Tibial artery (tissue), 4 donors: ENCODE data around the gene CPO.

Experiments
- DNase-seq, 2 donors: peaks; one replicate each; pipeline ENCODE4 v3.0.0-alpha.2; 2019
- H3K27ac ChIP-seq, 2 donors: fragments of 200-600 bp; sonication (generic) in 1 of 2; 1 replicate in 1 of 2; 2 replicates in 1 of 2; pipeline ENCODE4 v1.5.1; 2018 to 2019; ENCODE audit warnings: mild to moderate bottlenecking in 1 of 2
- H3K27me3 ChIP-seq, 2 donors: fragments of 200-600 bp; sonication (generic) in 1 of 2; one replicate each; pipeline versions ENCODE4 v1.5.1 to v1.6.0; 2016 to 2019
- H3K36me3 ChIP-seq, 3 donors: fragments of 200-600 bp; sonication (generic) in 2 of 3; one replicate each; pipeline ENCODE4 v1.5.1; 2016 to 2019; ENCODE audit warnings: mild to moderate bottlenecking in 2 of 3
- H3K4me1 ChIP-seq, 4 donors: fragments of 200-600 bp; sonication (generic) in 2 of 4; 1 replicate in 3 of 4; 2 replicates in 1 of 4; pipeline ENCODE4 v1.5.1; 2016 to 2019
- H3K4me3 ChIP-seq, 2 donors: fragments of 200-600 bp; sonication (generic) in 1 of 2; 1 replicate in 1 of 2; 2 replicates in 1 of 2; pipeline ENCODE4 v1.5.1; 2018 to 2019; ENCODE audit warnings: mild to moderate bottlenecking in 2 of 2
- H3K9me3 ChIP-seq, 3 donors: fragments of 200-600 bp; sonication (generic) in 1 of 3; one replicate each; pipeline ENCODE4 v1.5.1; 2016 to 2019
- intact Hi-C: fragments of 100-400 bp; cut with DNase I; formaldehyde crosslinking; loops from one replicate; pipeline ENCODE4 v1.15.0; 2023; ENCODE audit warnings: low total_unique reads
- TF ChIP-seq, protein P1 (sequence below), 2 experiments: fragments of 200-600 bp in 1 of 2; fragments of 450-650 bp in 1 of 2; IDR thresholded peaks; one replicate each; pipeline ENCODE4 v1.5.1; 2017 to 2019; ENCODE audit warnings: antibody characterized with exemption in 2 of 2, mild to moderate bottlenecking in 1 of 2, moderate library complexity in 1 of 2

Gene CPO

DNA sequence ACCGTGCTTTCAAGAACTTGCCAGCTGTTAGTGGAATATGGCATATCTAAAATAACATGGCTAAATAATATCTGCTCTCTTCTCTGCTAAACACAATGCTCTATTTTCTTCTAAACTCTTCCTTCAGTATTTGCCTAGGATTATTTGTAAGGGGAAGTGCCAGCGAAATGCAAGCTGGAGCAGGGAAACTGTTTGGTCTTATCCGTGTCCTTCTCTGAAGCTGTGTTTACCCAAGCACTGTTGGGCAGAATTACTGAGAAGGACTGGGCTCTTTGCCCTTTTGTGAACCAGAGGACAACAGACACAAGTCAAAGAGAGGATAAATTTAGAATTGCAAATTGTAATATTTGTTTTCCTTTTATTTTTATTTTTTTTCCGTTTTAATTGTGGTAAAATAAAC is 23.6 kb downstream of the CPO start:
- Histone ChIP-seq H3K27ac (no peak overlapping the region), H3K9me3 (no peaks in the 10 kb centered on the region), H3K4me3 (no peak overlapping the region), H3K36me3 (no peaks in the 10 kb centered on the region), H3K4me1 (peaks cover 0 to 20% (median under 1%) of the 10 kb centered on the region in 4 donors), H3K27me3 (no peaks in the 10 kb centered on the region)
- intact Hi-C loops: no loop called here
- DNase-seq: no peak
- TF ChIP-seq, protein P1, sequence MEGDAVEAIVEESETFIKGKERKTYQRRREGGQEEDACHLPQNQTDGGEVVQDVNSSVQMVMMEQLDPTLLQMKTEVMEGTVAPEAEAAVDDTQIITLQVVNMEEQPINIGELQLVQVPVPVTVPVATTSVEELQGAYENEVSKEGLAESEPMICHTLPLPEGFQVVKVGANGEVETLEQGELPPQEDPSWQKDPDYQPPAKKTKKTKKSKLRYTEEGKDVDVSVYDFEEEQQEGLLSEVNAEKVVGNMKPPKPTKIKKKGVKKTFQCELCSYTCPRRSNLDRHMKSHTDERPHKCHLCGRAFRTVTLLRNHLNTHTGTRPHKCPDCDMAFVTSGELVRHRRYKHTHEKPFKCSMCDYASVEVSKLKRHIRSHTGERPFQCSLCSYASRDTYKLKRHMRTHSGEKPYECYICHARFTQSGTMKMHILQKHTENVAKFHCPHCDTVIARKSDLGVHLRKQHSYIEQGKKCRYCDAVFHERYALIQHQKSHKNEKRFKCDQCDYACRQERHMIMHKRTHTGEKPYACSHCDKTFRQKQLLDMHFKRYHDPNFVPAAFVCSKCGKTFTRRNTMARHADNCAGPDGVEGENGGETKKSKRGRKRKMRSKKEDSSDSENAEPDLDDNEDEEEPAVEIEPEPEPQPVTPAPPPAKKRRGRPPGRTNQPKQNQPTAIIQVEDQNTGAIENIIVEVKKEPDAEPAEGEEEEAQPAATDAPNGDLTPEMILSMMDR (IDR thresholded peaks at IDR 0.05): no peak

DNA sequence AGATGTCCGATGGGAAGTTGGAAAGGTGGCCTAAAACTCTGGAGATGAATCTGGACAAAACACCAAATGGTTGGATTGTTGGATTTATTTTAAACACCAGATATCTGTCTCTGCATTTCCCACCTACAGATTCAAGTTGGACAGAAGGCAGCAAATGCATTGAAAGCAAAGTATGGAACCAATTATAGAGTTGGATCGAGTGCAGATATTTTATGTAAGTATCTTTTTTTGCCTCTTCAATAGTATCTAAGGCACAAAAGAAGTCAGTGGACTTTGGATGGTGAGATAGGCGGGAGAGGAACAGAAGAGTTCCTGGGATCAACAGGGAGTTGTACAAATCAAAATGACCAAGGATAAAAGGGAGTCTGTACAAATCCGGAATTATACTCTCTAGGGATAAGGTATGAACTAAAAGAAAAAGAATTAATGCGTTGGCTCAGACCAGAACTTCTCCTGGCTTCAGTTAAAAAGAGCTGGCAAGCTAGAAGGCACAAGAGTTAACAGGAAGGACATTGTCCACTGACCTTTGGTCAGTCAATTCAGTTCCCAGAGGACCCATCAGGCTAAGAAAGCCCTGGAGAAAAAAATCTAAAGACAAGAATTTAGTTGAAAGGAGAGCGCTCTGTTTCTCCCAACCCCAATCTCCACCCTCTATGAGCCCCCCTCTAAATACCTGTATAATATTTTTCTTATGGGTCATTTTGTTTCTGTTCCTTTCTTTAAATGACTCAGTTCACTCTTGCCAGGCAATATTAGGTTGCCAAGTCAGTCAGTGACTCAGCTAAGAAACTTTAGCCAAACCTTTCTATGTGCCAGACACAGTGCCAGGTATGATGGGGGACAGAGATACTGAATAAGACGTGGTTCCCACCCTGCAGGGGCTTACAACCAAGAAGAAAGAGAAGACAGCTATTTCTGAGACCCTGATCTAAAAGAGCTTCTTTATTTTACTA is 29.1 kb downstream of the CPO start:
- H3K36me3 ChIP-seq: no peaks in the 10 kb centered on the region
- no peak for DNase-seq
- H3K27me3 ChIP-seq: no peaks in the 10 kb centered on the region
- no peak overlapping the region for H3K4me3 ChIP-seq
- H3K27ac ChIP-seq: no peak overlapping the region
- TF ChIP-seq, protein P1 (IDR thresholded peaks at IDR 0.05): no peak
- no peaks in the 10 kb centered on the region for H3K9me3 ChIP-seq
- peaks cover 0 to 23% (median 4%) of the 10 kb centered on the region in 4 donors for H3K4me1 ChIP-seq
- intact Hi-C loops: no loop called here

DNA sequence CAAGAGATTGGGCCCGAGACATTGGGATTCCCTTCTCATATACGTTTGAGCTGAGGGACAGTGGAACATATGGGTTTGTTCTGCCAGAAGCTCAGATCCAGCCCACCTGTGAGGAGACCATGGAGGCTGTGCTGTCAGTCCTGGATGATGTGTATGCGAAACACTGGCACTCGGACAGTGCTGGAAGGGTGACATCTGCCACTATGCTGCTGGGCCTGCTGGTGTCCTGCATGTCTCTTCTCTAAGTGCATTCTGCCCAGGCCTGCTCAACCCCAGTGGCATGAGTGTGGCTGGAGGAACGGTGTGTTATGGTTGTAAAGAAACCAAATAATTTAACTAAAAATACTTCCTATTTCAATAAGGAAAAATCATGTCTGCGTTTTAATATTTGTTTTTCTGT is 29.9 kb downstream of the CPO start:
- no peaks in the 10 kb centered on the region for H3K27me3 ChIP-seq
- H3K36me3 ChIP-seq: no peaks in the 10 kb centered on the region
- TF ChIP-seq, protein P1 (IDR thresholded peaks at IDR 0.05): no peak
- no peak for DNase-seq
- no peak overlapping the region for H3K27ac ChIP-seq
- H3K4me1 ChIP-seq: peaks cover 0 to 21% (median 4%) of the 10 kb centered on the region in 4 donors
- intact Hi-C loops: no loop called here
- no peak overlapping the region for H3K4me3 ChIP-seq
- no peaks in the 10 kb centered on the region for H3K9me3 ChIP-seq

DNA sequence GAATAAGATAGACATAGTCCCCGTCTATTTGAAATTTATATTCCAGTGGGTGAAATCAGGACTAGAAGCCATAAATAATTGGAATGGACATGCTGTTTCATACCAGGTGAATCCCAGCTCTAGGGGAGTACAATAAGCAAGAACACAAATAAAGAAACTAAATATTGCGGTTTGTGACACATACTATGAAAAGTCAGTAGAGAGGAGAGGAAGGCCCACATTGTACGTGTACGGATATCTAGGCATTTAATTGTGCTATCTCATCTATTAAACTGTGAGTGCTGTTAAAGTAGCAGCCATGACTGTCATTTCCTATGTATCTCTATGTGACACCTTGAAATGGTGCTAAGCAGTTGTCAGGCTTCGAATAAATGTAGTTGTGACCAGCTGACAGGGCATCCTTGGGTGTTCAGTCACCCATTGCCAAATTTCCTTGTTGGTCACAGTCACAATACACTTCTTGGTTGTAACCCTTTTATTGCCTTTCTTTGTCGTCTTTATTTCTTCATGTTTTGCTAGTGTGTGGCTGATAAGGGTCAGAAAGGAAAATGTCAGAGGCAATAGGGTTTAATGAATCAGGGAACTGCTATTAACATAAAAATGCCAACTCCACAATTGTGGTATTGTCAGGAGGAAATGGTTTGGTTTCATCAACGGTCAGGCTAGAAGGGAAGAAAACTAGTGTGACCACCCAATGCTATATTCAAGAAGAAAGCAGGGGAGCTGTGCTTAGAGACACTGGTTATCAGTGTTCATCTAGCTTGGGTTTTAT is 31.5 kb downstream of the CPO start:
- intact Hi-C loops: no loop called here
- Histone ChIP-seq H3K27ac (no peak overlapping the region), H3K4me3 (no peak overlapping the region), H3K4me1 (peaks cover 0 to 21% (median 4%) of the 10 kb centered on the region in 4 donors), H3K27me3 (no peaks in the 10 kb centered on the region), H3K36me3 (no peaks in the 10 kb centered on the region), H3K9me3 (no peaks in the 10 kb centered on the region)
- TF ChIP-seq, protein P1 (IDR thresholded peaks at IDR 0.05): no peak
- no peak for DNase-seq

DNA sequence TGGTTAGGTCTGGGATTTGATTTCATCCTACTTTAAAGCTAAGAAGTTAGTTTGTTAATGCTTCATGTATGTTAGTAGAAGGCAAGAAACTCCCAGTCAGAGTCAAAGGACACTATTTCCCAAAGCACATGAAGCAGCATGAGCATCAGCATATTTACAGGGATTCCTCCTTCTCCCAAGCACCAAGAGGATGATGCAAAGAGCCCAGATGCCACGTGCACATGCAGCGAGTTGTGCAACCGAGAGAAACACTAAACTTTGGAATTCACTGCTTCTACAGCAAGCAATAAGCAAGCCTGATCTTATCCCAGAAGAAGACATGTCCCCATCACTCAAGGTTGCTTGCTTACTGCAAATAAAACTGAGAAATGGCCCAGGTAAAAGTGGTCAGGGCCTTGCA is 32.5 kb downstream of the CPO start:
- Histone ChIP-seq H3K4me1 (peaks cover 0 to 21% (median 4%) of the 10 kb centered on the region in 4 donors), H3K4me3 (no peak overlapping the region), H3K9me3 (no peaks in the 10 kb centered on the region), H3K27ac (no peak overlapping the region), H3K36me3 (no peaks in the 10 kb centered on the region), H3K27me3 (no peaks in the 10 kb centered on the region)
- intact Hi-C loops: no loop called here
- TF ChIP-seq, protein P1 (IDR thresholded peaks at IDR 0.05): no peak
- DNase-seq: peak in 1 of 2 donors; percentile 66
